Omental fat pad (tissue), 4 donors: ENCODE results near the gene TMEM231. TPM values are rescaled to one million over a fixed set of nuclear protein-coding genes. Genes with fewer than 3 reads are reported as not detected.
"Not testable (repeated sequence)": the region's sequence is repeated elsewhere in the genome, so short reads cannot be mapped to it uniquely, and the experiment has no call there.

ENCODE experiments used
- ATAC-seq: fragments of 150-250 bp; one replicate; pipeline ENCODE4 v1.9.1; 2016; ENCODE audit warnings: mild to moderate bottlenecking, moderate library complexity; ENCODE audit not compliant: low FRiP score
- DNase-seq: peaks from one replicate; pipeline ENCODE4 v3.0.0-alpha.2; 2019; ENCODE audit warnings: low spot score
- CTCF ChIP-seq, 3 donors: fragments of 450-650 bp; IDR thresholded peaks; one replicate each; pipeline ENCODE4 v1.5.1; 2016 to 2017; ENCODE audit warnings: antibody characterized with exemption in 3 of 3, mild to moderate bottlenecking in 3 of 3, moderate library complexity in 2 of 3
- total RNA-seq, 4 donors: library from RNA; depleted of rRNA; stranded (reverse); fragments of >200 nt; gene quantifications; one replicate each; pipeline ENCODE4 v1.1.0, GENCODE V29; 2016

Gene TMEM231
- total RNA-seq, 4 donors from 2014 or later, result 3.9 to 9.2 (median 7.0) TPM

DNA sequence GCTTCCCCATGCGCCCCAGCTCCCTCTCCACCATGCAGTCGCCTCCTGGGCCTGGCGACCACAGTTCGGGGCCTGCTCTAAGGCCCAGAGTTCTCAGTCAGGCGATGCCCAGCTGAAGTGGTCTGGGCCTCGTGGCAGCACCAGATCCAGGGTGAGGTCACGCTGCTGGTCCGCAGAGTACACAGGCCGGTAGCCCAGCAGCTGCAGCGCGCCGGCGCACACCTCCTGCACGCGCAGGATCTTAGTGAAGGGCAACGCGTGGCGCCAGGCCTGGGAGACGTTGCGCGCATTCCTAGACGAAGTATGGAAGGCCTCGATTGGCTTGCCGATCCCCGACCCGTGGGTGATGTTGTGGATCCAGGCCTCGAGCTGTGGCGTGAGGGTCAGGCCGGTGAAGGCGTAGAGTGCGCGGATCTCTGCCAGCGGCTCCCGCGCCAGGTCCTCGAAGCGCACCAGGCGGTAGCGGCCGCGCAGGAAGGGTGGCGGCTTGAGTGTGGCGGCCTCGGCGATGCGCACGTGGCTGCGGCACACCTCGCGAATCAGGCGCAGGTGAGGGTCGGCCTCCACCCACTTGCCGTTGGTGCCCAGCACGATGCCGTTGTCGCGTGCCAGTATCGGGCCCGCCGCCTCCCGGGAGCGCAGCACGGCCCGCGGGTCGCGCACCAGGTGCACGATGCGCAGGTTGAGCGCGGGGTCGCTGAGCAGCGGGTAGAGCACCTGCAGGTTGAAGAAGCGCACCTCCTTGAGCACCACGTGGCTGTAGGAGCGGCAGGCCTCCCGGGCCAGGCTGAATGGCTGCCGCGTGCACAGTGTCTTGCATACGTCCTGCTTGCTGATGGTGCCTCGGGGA lies 26.8 kb downstream of the TMEM231 start:
- DNase-seq (no peak), ATAC-seq (no peak)
- TF ChIP-seq CTCF (IDR thresholded peaks at IDR 0.05), result no peak

DNA sequence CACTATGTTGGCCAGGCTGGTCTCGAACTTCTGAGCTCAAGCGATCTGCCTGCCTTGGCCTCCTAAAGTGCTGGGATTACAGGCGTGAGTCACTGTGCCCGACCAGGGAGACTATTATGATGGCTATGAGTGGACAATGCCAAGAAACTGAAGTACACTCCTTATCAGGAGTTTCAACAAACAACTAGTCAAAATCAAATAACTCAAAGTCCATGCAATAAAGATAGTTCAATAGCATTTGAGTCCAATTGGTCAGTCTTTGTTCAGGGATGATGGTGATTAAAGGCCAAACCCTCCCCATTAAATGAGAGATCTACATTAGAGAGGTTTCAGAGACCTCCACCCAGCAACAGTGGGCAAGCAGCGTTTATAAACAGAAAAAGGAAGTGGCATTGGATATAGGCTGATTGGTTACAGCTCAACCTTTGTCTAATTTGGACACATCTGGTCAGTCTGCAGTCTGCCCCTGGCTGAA lies 28.2 kb downstream of the TMEM231 start:
- TF ChIP-seq CTCF (IDR thresholded peaks at IDR 0.05), result no peak
- DNase-seq, result no peak
- ATAC-seq, result no peak

DNA sequence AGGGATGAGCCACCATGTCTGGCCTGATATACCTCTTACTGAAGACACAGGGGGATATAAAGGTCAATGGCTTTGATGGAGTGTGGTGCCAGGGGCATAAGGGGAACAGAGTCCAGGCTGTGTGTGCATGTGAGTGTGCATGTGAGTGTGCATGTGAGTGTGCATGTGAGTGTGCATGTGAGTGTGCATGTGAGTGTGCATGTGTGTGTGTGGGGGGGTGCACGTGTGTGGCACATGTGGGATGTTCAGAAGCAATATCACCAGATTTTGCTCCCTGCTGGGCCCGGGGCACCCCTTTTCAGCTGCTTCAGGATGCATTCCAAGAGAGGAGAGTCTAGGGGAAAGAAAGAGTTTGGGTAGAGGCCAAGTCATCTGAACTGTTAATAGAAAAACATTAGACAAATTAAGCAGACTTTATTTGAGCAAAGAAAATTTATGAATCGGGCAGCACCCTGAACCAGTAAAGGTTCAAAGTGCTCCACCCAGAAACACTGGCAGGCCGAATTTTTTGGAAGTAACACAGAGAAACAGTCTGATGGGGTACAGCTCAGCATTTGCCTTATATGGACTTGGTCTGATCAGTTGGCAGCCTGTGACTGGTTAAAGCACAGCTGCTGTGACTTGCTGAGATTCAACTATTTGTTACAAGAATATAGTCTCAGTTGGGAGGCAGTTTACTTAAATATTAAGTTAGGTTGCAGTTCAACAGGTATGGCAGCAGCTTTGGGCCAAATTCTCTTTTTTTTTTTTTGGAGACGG lies 29.8 kb downstream of the TMEM231 start:
- DNase-seq, result no peak

GRCh38 chr16:75519175-75519574 lies 36.9 kb downstream of the TMEM231 start:
- DNase-seq (no peak), ATAC-seq (no peak)
- TF ChIP-seq CTCF (IDR thresholded peaks at IDR 0.05), result no peak

More for the DNA sequence above, 29.8 kb downstream of the TMEM231 start:
- no peak for ATAC-seq
- no peak for TF ChIP-seq CTCF (IDR thresholded peaks at IDR 0.05)

DNA sequence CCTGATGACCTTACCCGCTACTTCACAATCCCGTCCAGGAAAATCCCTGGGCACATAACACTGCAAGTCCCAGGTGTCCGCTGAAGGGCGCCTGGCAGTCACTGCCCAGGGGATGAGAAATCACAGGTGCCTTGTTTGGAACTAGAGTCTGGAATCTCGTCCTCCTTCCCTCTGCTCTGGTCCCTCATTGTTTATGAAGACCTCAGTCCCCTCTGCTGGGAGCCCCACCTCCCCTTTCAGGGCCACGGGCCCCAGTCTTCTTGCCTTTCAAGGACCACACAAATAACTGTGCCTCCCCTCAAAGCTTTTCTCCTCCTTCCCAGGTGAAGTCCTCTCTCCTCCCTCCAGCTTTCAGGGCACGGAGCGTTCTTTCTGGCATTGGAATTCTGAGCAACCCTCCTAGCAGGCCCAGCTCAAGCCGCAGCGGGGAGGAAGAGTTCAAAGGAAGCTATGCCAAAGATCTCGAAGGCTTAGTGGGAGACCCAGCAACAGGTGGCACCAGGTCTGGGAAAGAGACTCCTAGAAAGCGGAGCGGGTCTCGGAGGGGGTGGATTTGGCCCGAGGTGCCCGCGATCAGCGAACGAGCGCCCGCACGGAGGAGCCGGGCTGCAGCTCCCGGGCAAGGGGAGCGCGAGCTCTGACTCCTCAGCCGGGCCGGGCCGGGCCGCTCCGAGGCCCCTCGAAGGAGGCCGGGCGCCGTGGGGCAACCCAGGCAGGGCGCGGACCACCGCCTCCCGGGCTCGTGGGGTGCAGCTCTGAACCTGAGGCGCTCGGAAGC lies 39.7 kb downstream of the TMEM231 start:
- peak; percentile 39 for ATAC-seq
- not testable (repeated sequence) for DNase-seq

DNA sequence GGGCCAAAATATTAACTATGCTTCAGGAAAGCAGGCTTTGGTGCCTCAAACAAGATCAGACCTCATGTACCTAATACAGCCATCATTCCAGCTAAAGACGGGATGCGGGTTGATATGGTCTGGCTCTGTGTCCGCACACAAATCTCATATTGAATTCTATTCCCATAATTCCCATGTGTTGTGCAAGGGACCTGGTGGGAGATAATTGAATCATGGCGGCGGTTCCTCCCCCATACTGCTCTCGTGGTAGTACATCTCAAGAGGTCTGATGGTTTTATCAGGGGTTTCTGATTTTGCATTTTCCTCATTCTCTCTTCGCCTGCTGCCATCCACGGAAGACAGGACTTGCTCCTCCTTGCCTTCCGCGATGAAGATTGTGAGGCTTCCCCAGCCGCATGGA lies 41.8 kb downstream of the TMEM231 start:
- ATAC-seq, result no peak
- no peak for TF ChIP-seq CTCF (IDR thresholded peaks at IDR 0.05)
- no peak for DNase-seq

- peak; percentile 76 for ATAC-seq
- no peak for TF ChIP-seq CTCF (IDR thresholded peaks at IDR 0.05)
These were observed 49.5 kb downstream of the TMEM231 start for GRCh38 chr16:75506574-75506973.

More at GRCh38 chr16:75506574-75506973, 49.5 kb downstream of the TMEM231 start:
- DNase-seq, result no peak
